ENCODE measurements around the gene DOLPP1. TPM values are rescaled to one million over a fixed set of nuclear protein-coding genes. Genes with fewer than 3 reads are reported as not detected.

The DOLPP1 gene
- total and polyA plus RNA-seq, 2 of the 8 experiments (the other 6 are each of a cell fraction or from before 2014, with no cell fraction given): 36.0 to 45.3 TPM

GRCh38 chr9:129124506-129125069, 43.7 kb downstream of the DOLPP1 start (continued):
- no peak for TF ChIP-seq TCF12 (IDR thresholded peaks at IDR 0.05; ENCODE audit: low read depth, low read length)

Measured in H1 (cell line).